Activated naive CD4-positive, alpha-beta T cell treated with anti-CD3 and anti-CD28 coated beads, Interleukin-2, amount 50 U/mL, for 16 hours (primary cell): ENCODE measurements around the gene TRIM61.
A peak's percentile ranks its signal among the peaks of the same experiment; 100 is the strongest.
"Not testable (repeated sequence)": the region's sequence is repeated elsewhere in the genome, so short reads cannot be mapped to it uniquely, and the experiment has no call there.

Experiments
- DNase-seq: peaks from one replicate; pipeline ENCODE4 v3.0.0-alpha.2; 2020

TRIM61 gene

DNA sequence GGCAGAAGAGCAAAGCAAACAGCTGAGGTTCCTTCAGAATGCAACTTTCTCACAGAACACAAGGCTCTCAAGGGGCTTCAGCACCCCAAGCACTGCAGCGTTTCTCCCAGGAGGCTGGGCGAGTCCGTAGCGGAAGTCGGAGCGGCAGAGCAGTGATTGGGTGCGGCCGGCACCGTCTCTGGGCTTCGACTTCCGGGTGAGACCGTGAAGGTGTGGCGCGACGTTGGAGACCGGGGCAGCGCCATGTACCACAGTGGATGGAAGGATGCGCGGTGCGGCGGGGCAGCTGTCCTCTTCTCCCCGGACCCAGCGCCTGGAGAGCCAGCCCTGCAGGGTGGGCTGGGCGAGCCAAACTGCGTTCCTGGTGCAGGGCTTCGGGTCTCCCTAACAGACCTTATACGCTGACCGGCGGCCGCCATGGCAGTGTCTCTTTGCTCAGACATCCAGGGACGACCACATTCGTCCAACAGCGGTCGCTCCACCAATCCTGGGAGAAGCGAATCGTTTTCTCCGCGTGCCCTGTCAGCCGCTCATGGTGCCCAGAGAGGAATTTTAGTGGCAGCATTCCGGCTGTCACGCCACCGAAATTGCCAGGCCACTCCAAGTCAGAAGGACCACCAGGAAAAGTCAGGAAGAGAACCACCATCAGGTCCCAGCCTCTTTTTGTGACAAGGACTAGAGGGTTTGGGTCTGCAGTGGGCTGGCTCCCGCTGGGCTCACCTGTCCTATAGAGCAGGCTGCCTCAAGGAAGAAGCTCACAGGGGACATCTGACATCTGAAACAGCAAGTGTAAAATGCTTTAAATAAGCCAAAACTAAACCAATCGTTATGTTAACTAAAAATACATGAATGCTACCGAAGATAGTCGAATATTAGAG lies 20.5 kb downstream of the TRIM61 start:
- peak; percentile 76 for DNase-seq

GRCh38 chr4:164955107-164955805 lies 22.2 kb downstream of the TRIM61 start:
- DNase-seq: no peak

- no peak for DNase-seq
Observed at GRCh38 chr4:164952551-164952950, 24.9 kb downstream of the TRIM61 start.

- no peak for DNase-seq
Observed at GRCh38 chr4:164949448-164950143, 27.9 kb downstream of the TRIM61 start.

GRCh38 chr4:164948975-164949374 lies 28.5 kb downstream of the TRIM61 start:
- DNase-seq: no peak

DNA sequence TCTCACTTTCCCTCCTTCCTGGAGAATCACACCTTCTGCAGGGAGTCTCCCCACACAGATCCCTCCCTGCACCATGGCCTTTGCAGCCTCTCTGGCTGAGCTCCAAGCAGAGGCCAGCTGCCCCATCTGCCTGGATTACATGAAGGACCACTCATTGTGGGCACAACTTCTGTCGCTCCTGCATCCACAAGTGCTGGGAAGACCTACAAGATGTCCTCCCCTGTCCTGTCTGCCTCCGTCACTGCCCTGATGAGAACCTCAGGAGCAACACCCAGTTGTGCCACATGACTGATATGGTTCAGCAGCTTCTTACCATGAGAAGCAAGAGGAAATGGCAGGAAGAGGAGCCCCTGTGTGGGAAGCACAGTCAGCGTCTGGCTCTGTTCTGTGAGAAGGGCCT lies 29.5 kb downstream of the TRIM61 start:
- not testable (repeated sequence) for DNase-seq

DNA sequence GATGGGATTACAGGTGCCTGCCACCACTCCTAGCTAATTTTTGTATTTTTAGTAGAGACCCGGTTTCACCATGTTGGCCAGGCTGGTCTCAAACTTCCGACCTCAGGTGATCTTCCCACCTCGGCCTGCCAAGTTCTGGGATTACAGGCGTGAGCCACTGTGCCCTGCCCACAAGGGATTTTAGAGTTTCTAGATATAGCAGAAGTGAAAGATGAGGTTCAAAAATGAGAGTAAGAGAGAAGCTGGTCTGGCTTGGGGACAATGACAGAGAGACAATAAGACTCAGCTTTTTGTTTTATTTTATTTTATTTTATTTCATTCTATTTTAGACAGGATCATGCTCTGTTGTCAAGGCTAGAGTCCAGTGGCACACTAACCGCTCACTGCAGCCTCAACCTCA lies 30.6 kb downstream of the TRIM61 start:
- no peak for DNase-seq

GRCh38 chr4:164945146-164945545 lies 32.3 kb downstream of the TRIM61 start:
- no peak for DNase-seq

GRCh38 chr4:164943192-164943591 lies 34.3 kb downstream of the TRIM61 start:
- DNase-seq: no peak

DNA sequence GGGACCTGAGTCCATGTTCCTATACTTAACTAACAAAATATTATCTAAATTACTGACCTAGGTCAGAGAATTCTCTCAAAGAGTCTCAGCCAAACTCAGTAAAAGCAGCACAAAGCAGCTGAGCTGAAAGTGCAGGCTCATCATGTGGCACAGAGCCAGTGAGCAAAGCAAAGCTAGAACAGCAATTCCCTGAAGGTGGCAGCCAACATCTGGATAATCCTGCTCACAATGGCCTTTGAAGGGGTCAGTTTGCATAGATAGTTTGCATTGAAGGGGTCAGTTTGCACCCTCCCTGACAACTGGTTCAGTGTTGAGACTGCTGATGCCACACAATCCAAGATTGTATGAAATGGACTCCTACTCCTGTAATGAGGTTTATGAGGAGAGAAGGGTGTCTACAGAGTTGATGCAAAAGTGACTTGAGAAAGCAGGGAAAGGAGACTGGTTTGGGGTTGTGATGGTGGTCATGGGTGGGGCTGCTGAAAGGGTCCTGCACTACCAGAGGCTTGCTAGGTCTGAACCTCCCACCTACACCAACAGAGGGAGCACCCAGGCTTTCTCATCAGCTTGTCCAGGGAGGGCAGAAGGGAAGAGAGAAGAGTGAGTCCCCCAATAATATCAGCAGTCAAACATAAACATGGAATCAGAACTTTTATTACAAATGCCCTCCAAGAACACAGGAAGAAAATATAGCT lies 39.7 kb downstream of the TRIM61 start:
- DNase-seq: no peak

- not testable (repeated sequence) for DNase-seq
Observed at GRCh38 chr4:164935865-164936606, 41.4 kb downstream of the TRIM61 start.

DNA sequence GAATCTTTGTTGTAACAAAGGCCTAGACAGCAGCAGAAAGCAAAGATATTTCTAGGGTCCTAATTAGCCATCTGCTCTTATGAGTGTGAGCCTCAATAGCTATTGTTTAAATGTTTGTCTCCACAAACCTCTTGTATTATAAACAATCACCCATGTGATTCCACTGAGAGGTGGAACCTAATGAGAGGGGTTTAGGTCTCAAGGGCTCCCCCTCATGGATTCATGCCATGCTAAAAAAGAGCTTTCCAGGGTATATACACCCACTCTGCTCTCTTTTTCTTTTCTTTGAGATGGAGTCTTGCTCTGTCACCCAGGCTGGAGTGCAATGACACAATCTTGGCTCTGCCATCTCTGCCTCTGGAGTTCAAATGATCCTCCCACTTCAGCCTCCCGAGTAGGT lies 42.1 kb downstream of the TRIM61 start:
- no peak for DNase-seq

GRCh38 chr4:164933244-164933643 lies 44.2 kb downstream of the TRIM61 start:
- DNase-seq: no peak

GRCh38 chr4:164931551-164932324 lies 45.7 kb downstream of the TRIM61 start:
- no peak for DNase-seq

DNA sequence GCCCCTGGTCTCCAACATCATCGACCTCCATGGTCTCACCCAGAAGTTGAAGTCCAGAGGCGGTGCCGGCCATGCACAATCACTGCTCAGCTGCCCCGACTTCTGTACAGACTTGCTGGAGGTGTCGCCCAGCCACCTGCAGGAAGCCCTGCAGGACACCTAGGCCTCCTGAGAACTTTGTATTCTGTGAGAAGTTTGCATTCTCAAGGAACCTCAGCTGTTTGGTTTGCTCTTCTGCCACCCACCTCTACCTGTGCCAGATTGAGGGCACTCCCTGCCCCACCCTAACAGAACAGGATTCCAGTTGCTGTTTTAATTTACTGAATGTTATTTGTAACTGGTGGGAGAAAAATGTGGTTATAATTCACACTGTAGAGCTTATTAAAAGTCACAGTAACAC lies 46.8 kb downstream of the TRIM61 start:
- no peak for DNase-seq

DNA sequence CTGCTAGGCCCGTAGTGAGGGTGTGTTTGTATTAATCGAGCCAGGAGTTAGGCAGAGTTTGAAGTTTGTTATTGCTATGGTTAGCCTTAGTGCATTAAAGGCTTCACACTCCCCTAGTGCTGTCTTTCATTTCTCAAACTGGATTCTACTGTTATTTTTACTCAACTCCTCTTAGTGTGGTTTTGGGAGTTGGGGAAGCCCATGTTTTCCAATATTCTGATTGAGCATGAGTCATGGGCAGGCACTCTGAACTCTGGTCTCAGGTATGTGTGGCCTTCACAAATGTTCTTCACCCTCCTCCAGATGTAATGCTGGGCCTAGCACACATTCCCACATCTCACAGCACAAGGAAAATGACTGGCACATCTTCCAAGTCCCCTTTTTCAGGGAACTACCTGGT lies 50.4 kb downstream of the TRIM61 start:
- DNase-seq: not testable (repeated sequence)

- DNase-seq: no peak
Observed at GRCh38 chr4:164926301-164926700, 51.2 kb downstream of the TRIM61 start.

GRCh38 chr4:164924670-164925238 lies 52.7 kb downstream of the TRIM61 start:
- no peak for DNase-seq

DNA sequence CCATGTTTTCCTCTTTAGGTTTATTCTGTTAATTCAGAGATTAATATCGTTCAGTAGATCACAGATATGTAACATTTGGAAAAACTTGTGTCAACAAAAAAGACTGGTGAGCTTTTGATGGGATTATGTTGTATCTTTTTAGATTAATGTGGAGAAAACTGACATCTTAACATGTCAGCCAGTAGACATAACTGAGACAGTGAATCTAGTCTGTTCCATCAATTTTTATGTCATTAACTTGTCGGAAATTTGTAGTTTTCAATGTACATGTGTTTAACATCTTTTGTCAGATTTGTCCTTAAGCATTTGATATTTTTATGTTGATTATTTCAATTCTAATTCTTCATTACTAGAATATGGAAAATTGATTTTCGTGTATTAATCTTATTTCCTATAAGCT lies 58.5 kb downstream of the TRIM61 start:
- no peak for DNase-seq
